Measurements from ENCODE around the gene SND1. TPM values are rescaled to one million over a fixed set of nuclear protein-coding genes. Genes with fewer than 3 reads are reported as not detected.

Gene SND1
- total and polyA plus RNA-seq, 2 donors = 55.1 to 104 TPM

DNA sequence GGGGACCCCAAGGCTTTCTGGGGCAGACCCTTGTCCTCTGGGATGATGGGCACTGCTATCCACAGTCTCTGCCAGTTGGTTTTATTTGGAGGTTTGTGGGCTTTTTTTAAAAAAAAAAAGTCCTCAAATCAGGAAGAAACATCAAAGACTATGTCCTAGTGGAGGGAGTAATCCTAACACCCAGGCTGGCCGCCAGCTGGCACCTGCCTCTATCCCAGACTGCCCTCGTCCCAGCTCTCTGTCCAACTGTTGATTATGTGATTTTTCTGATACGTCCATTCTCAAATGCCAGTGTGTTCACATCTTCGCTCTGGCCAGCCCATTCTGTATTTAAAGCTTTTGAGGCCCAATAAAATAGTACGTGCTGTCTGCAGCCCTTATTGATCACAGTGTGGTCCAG is 440.2 kb downstream of the SND1 start:
- H3K4me1 ChIP-seq (ENCODE audit: control insufficient read depth in 2 of 2, insufficient read depth in 2 of 2, low read length in 2 of 2) = no peaks in the 10 kb centered on the region
- H3K27me3 ChIP-seq (ENCODE audit: control insufficient read depth in 2 of 2, insufficient read depth in 1 of 2, low read length in 1 of 2) = no peaks in the 10 kb centered on the region
- no peak for DNase-seq (ENCODE audit: low read depth in 6 of 9, low spot score in 9 of 9)
- H3K27ac ChIP-seq (ENCODE audit: low read depth in 1 of 2, low read length in 1 of 2) = no peak overlapping the region
- no peak overlapping the region for H3K4me3 ChIP-seq (ENCODE audit: low read length in 2 of 2)
- H3K9me3 ChIP-seq (ENCODE audit: control insufficient read depth in 2 of 2, insufficient read depth in 1 of 2, low read length in 1 of 2) = no peaks in the 10 kb centered on the region
- WGBS = 97% methylated on average over 5 of the region's 5 CpGs
- H3K36me3 ChIP-seq (ENCODE audit: control insufficient read depth in 2 of 2, insufficient read depth in 2 of 2, low read length in 1 of 2) = peaks cover 45 to 60% of the 10 kb centered on the region in 2 donors

DNA sequence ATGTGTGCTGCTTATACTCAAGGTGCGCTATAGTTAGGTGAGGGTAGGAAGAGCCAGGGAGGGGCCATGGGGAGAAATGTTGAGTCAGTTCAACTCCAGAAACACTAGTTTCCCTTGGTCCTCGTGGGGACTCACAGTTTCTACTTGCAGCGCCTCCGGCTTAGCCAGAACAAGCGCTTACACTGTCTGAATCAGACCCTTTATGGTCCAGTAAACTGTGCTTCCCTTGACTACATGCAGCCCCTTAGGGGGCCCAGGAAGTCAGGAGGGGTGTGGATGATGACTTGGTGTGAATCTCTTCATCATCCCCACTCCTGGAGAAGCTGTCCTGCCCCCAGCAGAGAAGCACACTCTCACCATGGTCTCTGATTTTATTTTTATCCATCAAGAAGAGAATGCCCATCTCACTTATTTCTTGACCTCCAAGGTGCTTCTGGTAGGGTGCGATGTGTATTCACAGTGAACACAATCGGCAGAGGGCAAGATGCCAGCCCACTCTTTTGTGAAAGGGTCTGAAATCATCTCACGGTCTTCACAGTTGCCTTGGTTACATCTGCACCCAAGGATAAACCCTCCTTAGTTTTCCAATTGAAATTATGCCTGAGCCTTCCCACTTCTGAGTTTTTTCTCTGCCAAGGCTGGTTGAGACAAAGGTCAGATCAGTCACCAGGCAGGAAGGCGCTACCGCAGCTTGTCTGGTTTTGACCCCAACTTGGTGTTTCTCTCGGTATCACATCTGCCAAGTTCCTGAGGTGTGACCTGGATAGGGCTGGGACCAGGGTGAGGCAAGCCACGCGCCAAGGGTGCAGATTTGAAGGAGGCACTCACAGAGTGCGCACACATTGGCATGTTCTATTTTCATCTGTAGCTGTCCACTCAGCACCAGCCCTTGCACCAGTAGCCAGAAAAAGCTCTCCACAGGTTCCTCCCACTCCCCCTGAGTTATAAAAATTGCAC is 441.9 kb downstream of the SND1 start:
- Histone ChIP-seq H3K27me3 (ENCODE audit: control insufficient read depth in 2 of 2, insufficient read depth in 1 of 2, low read length in 1 of 2) (no peaks in the 10 kb centered on the region), H3K27ac (ENCODE audit: low read depth in 1 of 2, low read length in 1 of 2) (no peak overlapping the region), H3K9me3 (ENCODE audit: control insufficient read depth in 2 of 2, insufficient read depth in 1 of 2, low read length in 1 of 2) (no peaks in the 10 kb centered on the region), H3K4me3 (ENCODE audit: low read length in 2 of 2) (no peak overlapping the region), H3K36me3 (ENCODE audit: control insufficient read depth in 2 of 2, insufficient read depth in 2 of 2, low read length in 1 of 2) (peaks cover 40 to 48% of the 10 kb centered on the region in 2 donors), H3K4me1 (ENCODE audit: control insufficient read depth in 2 of 2, insufficient read depth in 2 of 2, low read length in 2 of 2) (no peaks in the 10 kb centered on the region)
- 96% methylated on average over 14 of the region's 14 CpGs for WGBS
- DNase-seq (ENCODE audit: low read depth in 6 of 9, low spot score in 9 of 9) = no peak

DNA sequence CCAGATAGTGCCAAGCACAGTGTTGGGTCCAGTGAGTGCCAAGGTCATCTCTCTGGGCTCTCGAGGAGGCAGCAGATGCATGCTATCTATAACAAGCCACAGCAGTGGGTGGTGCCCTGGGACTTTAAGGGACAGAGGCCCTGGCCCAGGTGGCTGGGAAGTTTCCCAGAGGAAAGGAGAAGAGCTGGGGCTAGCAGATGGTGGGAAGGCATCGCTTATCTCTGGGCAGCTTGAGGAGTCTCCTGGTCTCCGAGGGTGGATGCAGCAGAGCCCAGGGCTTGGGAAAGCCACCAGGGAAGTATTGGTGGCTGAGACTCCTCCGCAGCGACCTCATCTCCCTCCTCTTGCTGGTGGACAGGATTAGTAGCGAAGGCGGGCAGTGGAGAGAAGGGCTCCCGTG is 442.7 kb downstream of the SND1 start:
- Histone ChIP-seq H3K4me3 (ENCODE audit: low read length in 2 of 2) (no peak overlapping the region), H3K27me3 (ENCODE audit: control insufficient read depth in 2 of 2, insufficient read depth in 1 of 2, low read length in 1 of 2) (no peaks in the 10 kb centered on the region), H3K27ac (ENCODE audit: low read depth in 1 of 2, low read length in 1 of 2) (no peak overlapping the region), H3K9me3 (ENCODE audit: control insufficient read depth in 2 of 2, insufficient read depth in 1 of 2, low read length in 1 of 2) (no peaks in the 10 kb centered on the region), H3K4me1 (ENCODE audit: control insufficient read depth in 2 of 2, insufficient read depth in 2 of 2, low read length in 2 of 2) (no peaks in the 10 kb centered on the region), H3K36me3 (ENCODE audit: control insufficient read depth in 2 of 2, insufficient read depth in 2 of 2, low read length in 1 of 2) (peaks cover 37 to 45% of the 10 kb centered on the region in 2 donors)
- WGBS = 97% methylated on average over 8 of the region's 8 CpGs
- no peak for DNase-seq (ENCODE audit: low read depth in 6 of 9, low spot score in 9 of 9)

DNA sequence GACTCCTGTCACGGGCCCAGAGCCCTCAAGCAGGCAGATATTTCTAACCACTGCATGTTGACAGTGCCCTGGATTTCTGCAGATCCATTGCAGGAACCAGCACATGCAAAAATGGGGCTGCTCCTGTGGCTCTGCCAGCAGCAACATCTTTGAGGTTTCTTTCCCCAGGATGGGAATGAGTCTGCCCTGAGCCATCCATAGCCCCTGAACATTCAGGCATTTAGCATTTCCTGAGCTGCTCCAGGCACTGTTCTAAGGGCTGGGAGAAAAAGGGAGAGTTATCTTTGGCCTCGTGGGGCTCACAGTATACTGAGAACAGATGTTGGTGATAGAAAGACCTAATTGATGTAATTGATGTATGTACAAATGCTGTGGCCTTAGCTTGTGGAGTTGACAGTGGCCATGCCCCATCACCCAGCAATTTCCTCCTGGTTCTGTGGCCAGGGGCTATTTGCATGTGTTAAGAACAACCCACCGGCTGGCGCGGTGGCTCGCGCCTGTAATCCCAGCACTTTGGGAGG is 445.3 kb downstream of the SND1 start:
- DNase-seq (ENCODE audit: low read depth in 6 of 9, low spot score in 9 of 9) = no peak
- Histone ChIP-seq H3K9me3 (ENCODE audit: control insufficient read depth in 2 of 2, insufficient read depth in 1 of 2, low read length in 1 of 2) (peaks cover 0 to 1% of the 10 kb centered on the region in 2 donors), H3K36me3 (ENCODE audit: control insufficient read depth in 2 of 2, insufficient read depth in 2 of 2, low read length in 1 of 2) (peaks cover 14 to 22% of the 10 kb centered on the region in 2 donors), H3K27ac (ENCODE audit: low read depth in 1 of 2, low read length in 1 of 2) (no peak overlapping the region), H3K27me3 (ENCODE audit: control insufficient read depth in 2 of 2, insufficient read depth in 1 of 2, low read length in 1 of 2) (peaks cover 0 to 8% of the 10 kb centered on the region in 2 donors), H3K4me1 (ENCODE audit: control insufficient read depth in 2 of 2, insufficient read depth in 2 of 2, low read length in 2 of 2) (peaks cover 0 to 3% of the 10 kb centered on the region in 2 donors), H3K4me3 (ENCODE audit: low read length in 2 of 2) (no peak overlapping the region)
- over 99% methylated on average over 7 of the region's 7 CpGs for WGBS

DNA sequence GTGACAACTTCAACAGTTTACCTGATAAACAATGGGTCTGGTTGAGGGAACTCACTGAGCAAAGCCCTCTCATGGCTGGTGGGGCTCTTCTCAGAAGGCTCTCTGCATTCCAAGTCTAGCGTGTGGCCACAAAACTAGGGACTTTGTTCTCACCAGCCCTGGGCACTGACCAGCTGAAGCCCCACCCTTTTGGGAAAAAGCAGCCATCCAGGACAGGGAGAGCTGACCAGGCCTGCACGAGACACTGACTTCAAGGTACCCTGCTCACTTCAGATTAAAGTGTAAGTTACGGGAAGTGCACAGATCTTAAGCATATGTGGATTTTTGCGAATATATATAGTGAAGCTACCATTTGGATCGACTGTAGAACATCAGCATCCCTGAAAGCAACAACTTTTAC is 446.6 kb downstream of the SND1 start:
- H3K27me3 ChIP-seq (ENCODE audit: control insufficient read depth in 2 of 2, insufficient read depth in 1 of 2, low read length in 1 of 2) = peaks cover 4 to 22% of the 10 kb centered on the region in 2 donors
- DNase-seq (ENCODE audit: low read depth in 6 of 9, low spot score in 9 of 9) = no peak
- WGBS = 97% methylated on average over 5 of the region's 5 CpGs
- peaks cover 8 to 9% of the 10 kb centered on the region in 2 donors for H3K36me3 ChIP-seq (ENCODE audit: control insufficient read depth in 2 of 2, insufficient read depth in 2 of 2, low read length in 1 of 2)
- no peak overlapping the region for H3K4me3 ChIP-seq (ENCODE audit: low read length in 2 of 2)
- peaks cover 0 to 8% of the 10 kb centered on the region in 2 donors for H3K4me1 ChIP-seq (ENCODE audit: control insufficient read depth in 2 of 2, insufficient read depth in 2 of 2, low read length in 2 of 2)
- H3K9me3 ChIP-seq (ENCODE audit: control insufficient read depth in 2 of 2, insufficient read depth in 1 of 2, low read length in 1 of 2) = peaks cover 0 to 5% of the 10 kb centered on the region in 2 donors
- H3K27ac ChIP-seq (ENCODE audit: low read depth in 1 of 2, low read length in 1 of 2) = no peak overlapping the region

DNA sequence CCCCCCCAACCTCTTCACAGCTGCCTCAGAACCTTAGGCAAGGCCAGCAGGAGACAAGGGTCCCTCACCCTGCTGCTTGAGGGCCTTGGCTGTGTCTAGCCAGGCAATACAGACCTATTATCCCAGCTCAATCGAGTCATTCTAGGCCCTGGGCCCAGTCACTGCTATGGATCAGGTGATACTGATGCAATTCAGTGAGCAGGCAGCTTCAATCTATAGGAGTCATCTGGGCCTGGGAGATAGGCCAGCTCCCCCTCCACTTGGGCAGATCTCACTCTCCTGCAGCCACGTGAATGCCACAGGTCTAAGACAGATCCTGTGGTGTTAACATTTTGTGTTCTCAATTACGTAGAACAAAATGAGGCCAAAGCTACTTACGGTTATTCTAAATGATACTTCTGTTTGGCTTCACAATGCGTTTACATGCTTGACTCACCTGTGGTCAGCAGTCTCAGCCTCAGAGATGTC is 447.2 kb downstream of the SND1 start:
- WGBS = 96% methylated on average over 5 of the region's 5 CpGs
- H3K4me1 ChIP-seq (ENCODE audit: control insufficient read depth in 2 of 2, insufficient read depth in 2 of 2, low read length in 2 of 2) = peaks cover 5 to 14% of the 10 kb centered on the region in 2 donors

DNA sequence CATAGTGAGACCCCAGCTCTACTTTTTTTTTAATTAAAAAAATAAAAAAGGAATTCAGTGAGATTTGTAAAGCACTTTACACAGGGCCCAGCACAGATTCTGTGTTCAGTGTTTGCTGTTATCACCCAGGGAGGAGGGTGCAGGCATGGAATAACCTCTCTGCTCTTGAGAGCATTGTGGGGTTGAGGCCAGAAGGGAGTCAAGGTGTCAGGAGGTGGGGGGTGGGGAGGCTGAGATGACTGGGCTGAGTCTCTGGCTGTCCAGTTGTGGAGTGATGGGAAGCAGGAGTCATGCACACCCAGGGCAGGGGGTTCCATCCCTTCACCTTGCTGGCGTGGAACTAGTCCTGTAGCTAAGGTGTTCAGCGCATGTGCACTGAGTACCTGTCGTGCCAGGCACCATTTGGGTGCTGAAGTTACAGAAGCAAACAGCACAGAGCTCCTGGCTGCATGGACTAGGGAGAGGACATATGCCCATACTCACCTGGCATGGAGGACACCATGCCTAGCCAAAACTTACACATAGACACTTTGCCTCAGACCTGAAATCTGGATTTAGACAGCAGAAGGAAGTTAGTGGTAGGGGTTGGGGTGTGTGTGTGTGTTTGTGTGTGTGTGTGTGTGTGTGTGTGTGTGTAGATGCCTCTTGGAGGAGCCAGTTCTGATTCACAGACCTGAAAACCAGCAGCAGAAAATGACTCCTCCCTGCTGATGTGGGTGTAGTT is 448.4 kb downstream of the SND1 start:
- WGBS = 96% methylated on average over 3 of the region's 3 CpGs
- peaks cover 19 to 38% of the 10 kb centered on the region in 2 donors for H3K27me3 ChIP-seq (ENCODE audit: control insufficient read depth in 2 of 2, insufficient read depth in 1 of 2, low read length in 1 of 2)
- H3K27ac ChIP-seq (ENCODE audit: low read depth in 1 of 2, low read length in 1 of 2) = no peak overlapping the region
- H3K4me3 ChIP-seq (ENCODE audit: low read length in 2 of 2) = no peak overlapping the region
- H3K36me3 ChIP-seq (ENCODE audit: control insufficient read depth in 2 of 2, insufficient read depth in 2 of 2, low read length in 1 of 2) = peaks cover 4% of the 10 kb centered on the region in 2 donors
- DNase-seq (ENCODE audit: low read depth in 6 of 9, low spot score in 9 of 9) = no peak
- peaks cover 0 to 9% of the 10 kb centered on the region in 2 donors for H3K9me3 ChIP-seq (ENCODE audit: control insufficient read depth in 2 of 2, insufficient read depth in 1 of 2, low read length in 1 of 2)
- peaks cover 8 to 18% of the 10 kb centered on the region in 2 donors for H3K4me1 ChIP-seq (ENCODE audit: control insufficient read depth in 2 of 2, insufficient read depth in 2 of 2, low read length in 2 of 2)

More for the DNA sequence above, 447.2 kb downstream of the SND1 start:
- H3K9me3 ChIP-seq (ENCODE audit: control insufficient read depth in 2 of 2, insufficient read depth in 1 of 2, low read length in 1 of 2) = peaks cover 0 to 9% of the 10 kb centered on the region in 2 donors
- H3K36me3 ChIP-seq (ENCODE audit: control insufficient read depth in 2 of 2, insufficient read depth in 2 of 2, low read length in 1 of 2) = peaks cover 4% of the 10 kb centered on the region in 2 donors
- peaks cover 11 to 28% of the 10 kb centered on the region in 2 donors for H3K27me3 ChIP-seq (ENCODE audit: control insufficient read depth in 2 of 2, insufficient read depth in 1 of 2, low read length in 1 of 2)
- DNase-seq (ENCODE audit: low read depth in 6 of 9, low spot score in 9 of 9) = no peak
- no peak overlapping the region for H3K27ac ChIP-seq (ENCODE audit: low read depth in 1 of 2, low read length in 1 of 2)
- no peak overlapping the region for H3K4me3 ChIP-seq (ENCODE audit: low read length in 2 of 2)

DNA sequence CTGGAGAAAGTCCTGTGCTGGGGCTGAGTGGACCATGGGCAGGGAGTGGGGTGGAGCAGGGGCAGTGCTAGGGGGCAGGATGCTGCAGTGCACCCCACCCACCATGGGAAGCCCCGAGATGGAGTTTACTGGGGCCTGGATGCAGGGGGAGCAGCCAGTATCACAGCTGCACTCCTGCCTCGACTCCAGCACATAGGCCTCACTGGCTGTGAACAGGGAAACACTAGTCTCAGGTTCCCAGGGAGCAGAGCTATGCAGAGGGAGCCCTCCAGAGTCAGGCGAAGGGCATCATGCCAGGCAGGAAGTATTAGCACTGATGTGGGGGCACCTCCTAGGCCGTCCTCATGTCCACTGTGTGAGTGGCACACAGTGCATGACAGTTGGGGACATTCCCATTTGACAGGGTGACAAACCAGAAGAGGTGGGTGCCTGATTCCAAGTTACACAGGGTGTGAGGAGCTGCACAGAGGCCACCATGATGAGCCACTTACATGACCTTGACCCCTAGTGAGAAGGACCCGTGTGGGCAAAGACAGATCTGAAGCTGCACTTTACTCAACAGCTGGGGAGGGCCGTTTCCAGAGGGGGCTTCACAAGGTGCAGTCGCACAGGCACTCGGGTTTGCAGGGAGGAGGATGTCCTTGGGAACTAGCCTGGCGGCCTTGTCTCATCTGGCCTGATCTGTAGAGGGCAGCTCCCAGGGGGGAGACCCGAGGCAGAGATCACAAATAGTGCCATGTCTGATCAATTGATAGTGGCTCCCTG is 449.1 kb downstream of the SND1 start:
- peaks cover 23 to 45% of the 10 kb centered on the region in 2 donors for H3K27me3 ChIP-seq (ENCODE audit: control insufficient read depth in 2 of 2, insufficient read depth in 1 of 2, low read length in 1 of 2)
- no peak overlapping the region for H3K27ac ChIP-seq (ENCODE audit: low read depth in 1 of 2, low read length in 1 of 2)
- no peak for DNase-seq (ENCODE audit: low read depth in 6 of 9, low spot score in 9 of 9)
- H3K9me3 ChIP-seq (ENCODE audit: control insufficient read depth in 2 of 2, insufficient read depth in 1 of 2, low read length in 1 of 2) = peaks cover 0 to 9% of the 10 kb centered on the region in 2 donors
- H3K4me1 ChIP-seq (ENCODE audit: control insufficient read depth in 2 of 2, insufficient read depth in 2 of 2, low read length in 2 of 2) = peaks cover 10 to 18% of the 10 kb centered on the region in 2 donors
- peaks cover under 1 to 2% of the 10 kb centered on the region in 2 donors for H3K36me3 ChIP-seq (ENCODE audit: control insufficient read depth in 2 of 2, insufficient read depth in 2 of 2, low read length in 1 of 2)
- no peak overlapping the region for H3K4me3 ChIP-seq (ENCODE audit: low read length in 2 of 2)
- WGBS = 91% methylated on average over 10 of the region's 10 CpGs

Measured in thymus (tissue), 11 donors.